ENCODE results near the gene DNM1L. TPM values are rescaled to one million over a fixed set of nuclear protein-coding genes. Genes with fewer than 3 reads are reported as not detected.

Gene DNM1L
- polyA plus RNA-seq, 3 donors = 23.6 to 45.6 (median 31.5) TPM

- WGBS (ENCODE audit: insufficient coverage) = 100% methylated on average over 1 of the region's 6 CpGs
- H3K27ac ChIP-seq (ENCODE audit: low read depth in 1 of 2, low read length in 2 of 2) = no peak overlapping the region
- H3K27me3 Mint-ChIP-seq (ENCODE audit: low read depth in 3 of 3) = peaks cover 6 to 13% (median 9%) of the 10 kb centered on the region in 3 donors
- H3K9ac ChIP-seq (ENCODE audit: insufficient read depth, low read length, poor library complexity, severe bottlenecking) = no peak overlapping the region
- no peak overlapping the region for H3K4me2 ChIP-seq (replicated peaks; ENCODE audit: extremely low read depth, low read length, poor library complexity, severe bottlenecking)
- no peak for TF ChIP-seq CTCF (IDR thresholded peaks at IDR 0.05)
- H3K4me1 Mint-ChIP-seq = peaks cover 2% of the 10 kb centered on the region
- no peak overlapping the region for H3K27ac Mint-ChIP-seq
- no peaks in the 10 kb centered on the region for H3K36me3 Mint-ChIP-seq
- no peaks in the 10 kb centered on the region for H3K79me2 ChIP-seq (ENCODE audit: insufficient read depth, low read length)
- H3K4me3 Mint-ChIP-seq = no peak overlapping the region
- H2AFZ ChIP-seq (ENCODE audit: insufficient read depth, low read depth, low read length, poor library complexity, severe bottlenecking) = no peak overlapping the region
- H3K9me3 Mint-ChIP-seq = peaks cover 0 to 1% (median 0%) of the 10 kb centered on the region in 7 donors
- H3K4me3 ChIP-seq (replicated peaks in 1 of 3; ENCODE audit: low read depth in 2 of 3, low read length in 3 of 3) = no peak overlapping the region
- no peak for DNase-seq
- no peaks in the 10 kb centered on the region for H3K4me1 ChIP-seq (ENCODE audit: control insufficient read depth in 1 of 2, insufficient read depth in 2 of 2, low read length in 2 of 2)
- intact Hi-C loops (cut with micrococcal nuclease) = no loop called here
- H3K9me3 ChIP-seq (replicated peaks in 1 of 2; ENCODE audit: control insufficient read depth in 1 of 2, insufficient read depth in 1 of 2, low read length in 2 of 2) = no peaks in the 10 kb centered on the region
- H4K20me1 ChIP-seq (ENCODE audit: insufficient read depth, low read length) = no peaks in the 10 kb centered on the region
- H3K27me3 ChIP-seq (ENCODE audit: control insufficient read depth in 2 of 2, insufficient read depth in 2 of 2, low read length in 2 of 2) = peaks cover 2 to 3% of the 10 kb centered on the region in 2 donors
- no peaks in the 10 kb centered on the region for H3K36me3 ChIP-seq (replicated peaks in 1 of 2; ENCODE audit: control insufficient read depth in 1 of 2, insufficient read depth in 2 of 2, low read length in 2 of 2)
Observed at GRCh38 chr12:32773691-32774090, 94.6 kb downstream of the DNM1L start.

- intact Hi-C loops (cut with micrococcal nuclease) = no loop called here
- H3K4me3 Mint-ChIP-seq = no peak overlapping the region
- peaks cover 0 to 3% of the 10 kb centered on the region in 2 donors for H3K27me3 ChIP-seq (ENCODE audit: control insufficient read depth in 2 of 2, insufficient read depth in 2 of 2, low read length in 2 of 2)
- H3K9me3 Mint-ChIP-seq = peaks cover 0 to 1% (median 0%) of the 10 kb centered on the region in 7 donors
- H3K79me2 ChIP-seq (ENCODE audit: insufficient read depth, low read length) = no peaks in the 10 kb centered on the region
- H3K4me2 ChIP-seq (replicated peaks; ENCODE audit: extremely low read depth, low read length, poor library complexity, severe bottlenecking) = no peak overlapping the region
- no CpG with 5 or more reads among the region's 4 CpGs for WGBS (ENCODE audit: insufficient coverage)
- no peak overlapping the region for H3K27ac Mint-ChIP-seq
- no peaks in the 10 kb centered on the region for H3K36me3 ChIP-seq (replicated peaks in 1 of 2; ENCODE audit: control insufficient read depth in 1 of 2, insufficient read depth in 2 of 2, low read length in 2 of 2)
- no peak overlapping the region for H3K27ac ChIP-seq (ENCODE audit: low read depth in 1 of 2, low read length in 2 of 2)
- H3K27me3 Mint-ChIP-seq (ENCODE audit: low read depth in 3 of 3) = peaks cover 6 to 14% (median 8%) of the 10 kb centered on the region in 3 donors
- H4K20me1 ChIP-seq (ENCODE audit: insufficient read depth, low read length) = no peaks in the 10 kb centered on the region
- no peak for DNase-seq
- no peak overlapping the region for H2AFZ ChIP-seq (ENCODE audit: insufficient read depth, low read depth, low read length, poor library complexity, severe bottlenecking)
- no peak for TF ChIP-seq CTCF (IDR thresholded peaks at IDR 0.05)
- no peak overlapping the region for H3K4me3 ChIP-seq (replicated peaks in 1 of 3; ENCODE audit: low read depth in 2 of 3, low read length in 3 of 3)
- H3K36me3 Mint-ChIP-seq = no peaks in the 10 kb centered on the region
- H3K4me1 Mint-ChIP-seq = peaks cover 2% of the 10 kb centered on the region
- no peaks in the 10 kb centered on the region for H3K4me1 ChIP-seq (ENCODE audit: control insufficient read depth in 1 of 2, insufficient read depth in 2 of 2, low read length in 2 of 2)
- H3K9ac ChIP-seq (ENCODE audit: insufficient read depth, low read length, poor library complexity, severe bottlenecking) = no peak overlapping the region
- no peaks in the 10 kb centered on the region for H3K9me3 ChIP-seq (replicated peaks in 1 of 2; ENCODE audit: control insufficient read depth in 1 of 2, insufficient read depth in 1 of 2, low read length in 2 of 2)
Observed at GRCh38 chr12:32776258-32776657, 97.2 kb downstream of the DNM1L start.

All from CD14-positive monocyte (primary cell).